B cell (primary cell): ENCODE data around the gene GPR146. TPM values are rescaled to one million over a fixed set of nuclear protein-coding genes. Genes with fewer than 3 reads are reported as not detected.

ENCODE experiments used
- ATAC-seq: fragments of 200-7000 bp; cut with Tn5 transposase; one replicate; pipeline ENCODE4 v1.10.0; 2021; ENCODE audit warnings: low read depth, mild to moderate bottlenecking, moderate number of reproducible peaks, moderate library complexity
- CTCF ChIA-PET: fragments of 350-600 bp; sonication (Branson Sonifier 250); formaldehyde crosslinking; loops from one replicate; lab custom pipeline; 2021; ENCODE audit warnings: antibody characterized with exemption, inconsistent platforms; lab: Charles Lee
- POLR2A ChIA-PET: fragments of 350-600 bp; sonication (Branson Sonifier 250); formaldehyde crosslinking; loops from one replicate; lab custom pipeline; 2021; ENCODE audit warnings: antibody characterized with exemption; lab: Charles Lee
- DNase-seq: peaks from one replicate; pipeline ENCODE4 v3.0.0; 2013
- H2AFZ ChIP-seq: 2 replicates; pipeline ENCODE4 v1.6.1; 2012; ENCODE audit warnings: mild to moderate bottlenecking, low read depth, low read length; ENCODE audit not compliant: insufficient read depth, poor library complexity, severe bottlenecking
- H3K27ac ChIP-seq, 2 donors: 1 replicate in 1 of 2; 2 replicates in 1 of 2; pipeline ENCODE4 v1.5.1; 2012 to 2013; ENCODE audit warnings: low read length in 2 of 2, mild to moderate bottlenecking in 2 of 2, moderate library complexity in 1 of 2
- H3K27me3 ChIP-seq, 4 experiments: fragments of 200-600 bp in 1 of 4; sonication (generic) in 1 of 4; replicated peaks in 1 of 4; 1 replicate in 2 of 4; 2 replicates in 2 of 4; pipeline versions ENCODE4 v1.6.1 to v1.7.0; 2013 to 2016; ENCODE audit warnings: low read length in 3 of 4, mild to moderate bottlenecking in 2 of 4, mixed read lengths in 1 of 4, moderate library complexity in 1 of 4; ENCODE audit not compliant: insufficient read depth in 4 of 4, control insufficient read depth in 3 of 4; ENCODE audit errors: control extremely low read depth in 1 of 4
- H3K36me3 ChIP-seq, 2 experiments: replicated peaks in 1 of 2; 1 replicate in 1 of 2; 2 replicates in 1 of 2; pipeline versions ENCODE4 v1.6.1 to v1.7.1; 2013; ENCODE audit warnings: low read length in 1 of 2; ENCODE audit not compliant: insufficient read depth in 2 of 2, control insufficient read depth in 1 of 2; ENCODE audit errors: control extremely low read depth in 1 of 2, extremely low read depth in 1 of 2
- H3K4me1 ChIP-seq, 2 donors: fragments of 200-600 bp in 1 of 2; sonication (generic) in 1 of 2; 1 replicate in 1 of 2; 2 replicates in 1 of 2; pipeline versions ENCODE4 v1.5.1 to v1.6.1; 2013 to 2017; ENCODE audit warnings: low read length in 2 of 2; ENCODE audit not compliant: control insufficient read depth in 2 of 2, insufficient read depth in 2 of 2
- H3K4me2 ChIP-seq: replicated peaks from 2 replicates; pipeline ENCODE3; 2012; ENCODE audit warnings: mild to moderate bottlenecking, low read depth, low read length; ENCODE audit not compliant: poor library complexity, severe bottlenecking
- H3K4me3 ChIP-seq, 5 experiments: fragments of 200-600 bp in 1 of 5; sonication (generic) in 1 of 5; 1 replicate in 3 of 5; 2 replicates in 2 of 5; pipeline versions ENCODE4 v1.5.1 to v1.7.0; 2011 to 2016; ENCODE audit warnings: low read length in 4 of 5, mild to moderate bottlenecking in 4 of 5, low read depth in 2 of 5, control low read depth in 1 of 5, moderate library complexity in 1 of 5; ENCODE audit not compliant: insufficient read depth in 1 of 5; ENCODE audit errors: control extremely low read depth in 1 of 5, extremely low read depth in 1 of 5
- H3K79me2 ChIP-seq: fragments of 200-600 bp; sonication (generic); one replicate; pipeline ENCODE4 v1.6.0; 2016; ENCODE audit warnings: low read length; ENCODE audit not compliant: control insufficient read depth, insufficient read depth
- H3K9ac ChIP-seq: fragments of 200-600 bp; sonication (generic); 2 replicates; pipeline ENCODE4 v1.6.1; 2017; ENCODE audit warnings: mild to moderate bottlenecking, low read length, moderate library complexity
- H3K9me3 ChIP-seq, 3 donors: one replicate each; pipeline versions ENCODE4 v1.6.1 to v1.7.1; 2013; ENCODE audit warnings: low read length in 2 of 3; ENCODE audit not compliant: control insufficient read depth in 2 of 3, insufficient read depth in 1 of 3; ENCODE audit errors: control extremely low read depth in 1 of 3
- H4K20me1 ChIP-seq: 2 replicates; pipeline ENCODE4 v1.6.0; 2012; ENCODE audit warnings: mild to moderate bottlenecking, low read length; ENCODE audit not compliant: insufficient read depth, control insufficient read depth, poor library complexity, severe bottlenecking
- H3K27ac Mint-ChIP-seq: one replicate; pipeline ENCODE4 v1.8.0; 2021; ENCODE audit warnings: mixed read lengths
- H3K27me3 Mint-ChIP-seq: one replicate; pipeline ENCODE4 v1.8.0; 2021; ENCODE audit warnings: mixed read lengths
- H3K4me1 Mint-ChIP-seq: one replicate; pipeline ENCODE4 v1.8.0; 2021; ENCODE audit warnings: mixed read lengths
- H3K4me3 Mint-ChIP-seq: one replicate; pipeline ENCODE4 v1.8.0; 2021; ENCODE audit warnings: mixed read lengths
- H3K9me3 Mint-ChIP-seq: one replicate; pipeline ENCODE4 v1.8.0; 2022; ENCODE audit warnings: mixed read lengths; ENCODE audit not compliant: insufficient read depth
- EZH2 ChIP-seq: IDR thresholded peaks from 2 replicates; pipeline ENCODE4 v1.6.1; 2012; ENCODE audit warnings: borderline replicate concordance, low read depth, mild to moderate bottlenecking, moderate library complexity, low read length; ENCODE audit not compliant: insufficient read depth, poor library complexity, severe bottlenecking
- WGBS: methylation state at CpG from one replicate; pipeline ENCODE4 v1.1.5; 2013; ENCODE audit warnings: missing lambda C conversion rate; ENCODE audit not compliant: insufficient coverage; 5-methylcytosine and 5-hydroxymethylcytosine counted together
- intact Hi-C: fragments of 100-400 bp; cut with micrococcal nuclease; formaldehyde crosslinking; loops from one replicate; pipeline ENCODE4 v1.10.0; 2022
- polyA plus RNA-seq: library from polyadenylated mRNA; depleted of rRNA; stranded (reverse); fragments of >200 nt; gene quantifications from 2 replicates; pipeline ENCODE4 v1.2.3, GENCODE V29; 2012
- total RNA-seq, 2 donors: library from RNA; stranded (reverse); fragments of 120-200 nt in 1 of 2; gene quantifications; 1 replicate in 1 of 2; 2 replicates in 1 of 2; pipeline versions ENCODE4 v1.2.3 to v1.2.4, GENCODE V29; 2013 to 2022
- TF ChIP-seq, protein P1 (sequence below): fragments of 200-600 bp; IDR thresholded peaks from one replicate; pipeline ENCODE4 v1.8.0; 2022; ENCODE audit warnings: antibody characterized with exemption, mild to moderate bottlenecking

GPR146 gene
- total and polyA plus RNA-seq, 2 donors (not counting 1 experiment from before 2014, with no cell fraction given), result 4.2 to 45.4 TPM

DNA sequence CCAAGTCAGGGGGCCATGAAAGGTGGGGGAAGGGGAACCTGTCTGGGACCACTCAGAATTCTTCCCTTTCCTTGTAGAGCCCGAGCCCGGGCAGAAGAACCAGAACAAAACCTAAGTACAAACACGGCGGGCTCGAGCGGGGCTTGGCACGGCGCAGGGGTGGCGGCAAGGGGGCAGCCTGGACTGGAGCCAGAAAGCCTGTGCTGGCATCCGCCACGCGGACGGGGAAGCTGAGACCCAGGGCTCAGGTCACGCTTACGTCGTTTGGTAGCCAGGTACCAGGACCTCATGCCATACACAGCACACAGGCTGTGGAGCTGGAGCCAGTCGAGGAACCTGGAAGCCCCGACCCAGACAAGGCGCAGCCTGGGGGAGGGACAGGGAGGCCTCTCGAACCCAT, 37.0 kb downstream of the GPR146 start:
- no peak for DNase-seq
- Histone ChIP-seq H3K36me3 (no peaks in the 10 kb centered on the region), H3K27me3 (no peaks in the 10 kb centered on the region), H3K4me2 (no peak overlapping the region), H3K4me1 (peaks cover 7 to 20% of the 10 kb centered on the region in 2 donors), H2AFZ (no peak overlapping the region), H3K9ac (no peak overlapping the region), H3K9me3 (no peaks in the 10 kb centered on the region), H3K27ac (no peak overlapping the region), H4K20me1 (peaks cover 6% of the 10 kb centered on the region), H3K4me3 (no peak overlapping the region), H3K79me2 (no peaks in the 10 kb centered on the region)
- Mint-ChIP-seq H3K4me1 (peaks cover 21% of the 10 kb centered on the region), H3K27me3 (no peaks in the 10 kb centered on the region), H3K9me3 (no peaks in the 10 kb centered on the region), H3K27ac (no peak overlapping the region), H3K4me3 (no peak overlapping the region)
- WGBS, result 91% methylated on average over 19 of the region's 20 CpGs
- POLR2A ChIA-PET, result no interaction called here
- intact Hi-C loops, result no loop called here
- CTCF ChIA-PET, result interaction anchor here (1.5 to 2.4 kb wide), 2 partner anchors 15 to 88 kb away, joined by 4 to 13 read pairs; no protein-coding TSS in a partner anchor
- ATAC-seq, result no peak
- TF ChIP-seq, protein P1, sequence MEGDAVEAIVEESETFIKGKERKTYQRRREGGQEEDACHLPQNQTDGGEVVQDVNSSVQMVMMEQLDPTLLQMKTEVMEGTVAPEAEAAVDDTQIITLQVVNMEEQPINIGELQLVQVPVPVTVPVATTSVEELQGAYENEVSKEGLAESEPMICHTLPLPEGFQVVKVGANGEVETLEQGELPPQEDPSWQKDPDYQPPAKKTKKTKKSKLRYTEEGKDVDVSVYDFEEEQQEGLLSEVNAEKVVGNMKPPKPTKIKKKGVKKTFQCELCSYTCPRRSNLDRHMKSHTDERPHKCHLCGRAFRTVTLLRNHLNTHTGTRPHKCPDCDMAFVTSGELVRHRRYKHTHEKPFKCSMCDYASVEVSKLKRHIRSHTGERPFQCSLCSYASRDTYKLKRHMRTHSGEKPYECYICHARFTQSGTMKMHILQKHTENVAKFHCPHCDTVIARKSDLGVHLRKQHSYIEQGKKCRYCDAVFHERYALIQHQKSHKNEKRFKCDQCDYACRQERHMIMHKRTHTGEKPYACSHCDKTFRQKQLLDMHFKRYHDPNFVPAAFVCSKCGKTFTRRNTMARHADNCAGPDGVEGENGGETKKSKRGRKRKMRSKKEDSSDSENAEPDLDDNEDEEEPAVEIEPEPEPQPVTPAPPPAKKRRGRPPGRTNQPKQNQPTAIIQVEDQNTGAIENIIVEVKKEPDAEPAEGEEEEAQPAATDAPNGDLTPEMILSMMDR, result no peak
- TF ChIP-seq EZH2, result no peak

DNA sequence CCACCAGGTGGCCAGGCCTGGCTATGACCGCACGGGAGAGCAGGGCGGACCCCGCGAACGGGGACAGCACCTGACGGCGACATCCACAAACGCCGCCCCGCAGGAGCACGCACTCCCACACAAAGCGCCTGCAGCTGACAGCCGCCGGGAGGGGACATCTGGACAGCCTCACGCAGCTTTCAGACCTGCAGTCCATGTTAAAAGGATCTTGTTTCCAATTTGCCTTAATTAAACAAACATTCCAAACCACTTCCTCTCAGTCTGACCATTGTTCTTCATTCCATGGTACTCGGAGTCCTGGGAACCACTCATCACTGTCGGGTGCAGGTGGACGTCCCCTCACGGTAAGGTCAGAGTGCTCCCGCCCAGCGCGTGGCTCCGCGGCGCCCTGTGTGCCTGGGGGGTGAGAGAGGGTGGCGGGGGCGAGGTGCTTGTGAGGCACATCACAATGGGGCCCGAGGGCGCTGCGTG, 37.6 kb downstream of the GPR146 start:
- Histone ChIP-seq H2AFZ (no peak overlapping the region), H3K9me3 (no peaks in the 10 kb centered on the region), H3K27me3 (no peaks in the 10 kb centered on the region), H3K36me3 (no peaks in the 10 kb centered on the region), H3K4me2 (no peak overlapping the region), H3K27ac (no peak overlapping the region), H3K79me2 (no peaks in the 10 kb centered on the region), H3K9ac (no peak overlapping the region), H3K4me1 (peaks cover 13 to 27% of the 10 kb centered on the region in 2 donors), H3K4me3 (no peak overlapping the region), H4K20me1 (peaks cover 6% of the 10 kb centered on the region)
- ChIA-PET CTCF (interaction anchor here (1.5 to 2.4 kb wide), 2 partner anchors 16 to 89 kb away, joined by 4 to 13 read pairs; no protein-coding TSS in a partner anchor), POLR2A (no interaction called here)
- no peak for ATAC-seq
- TF ChIP-seq EZH2, result no peak
- TF ChIP-seq, protein P1, result no peak
- Mint-ChIP-seq H3K4me1 (peaks cover 28% of the 10 kb centered on the region), H3K27ac (no peak overlapping the region), H3K27me3 (no peaks in the 10 kb centered on the region), H3K4me3 (no peak overlapping the region), H3K9me3 (no peaks in the 10 kb centered on the region)
- intact Hi-C loops, result no loop called here
- no peak for DNase-seq
- WGBS, result 94% methylated on average over 26 of the region's 31 CpGs
